Measurements from ENCODE around the gene KRT72.

The KRT72 gene

GRCh38 chr12:52579468-52580465, 21.5 kb downstream of the KRT72 start:
- H3K4me2 ChIP-seq (ENCODE audit: low read length) = no peak overlapping the region
- no peaks in the 10 kb centered on the region for H3K79me2 ChIP-seq (ENCODE audit: insufficient read depth, low read length)
- no peaks in the 10 kb centered on the region for H3F3A ChIP-seq (ENCODE audit: insufficient read depth, low read length)
- no peak overlapping the region for H3K9ac ChIP-seq (ENCODE audit: low read length)
- no peaks in the 10 kb centered on the region for H4K20me1 ChIP-seq (ENCODE audit: insufficient read depth, low read length)
- H3K27ac ChIP-seq (ENCODE audit: low read depth, low read length, poor library complexity, severe bottlenecking) = no peak overlapping the region
- H3K27me3 ChIP-seq (ENCODE audit: insufficient read depth, low read length) = no peaks in the 10 kb centered on the region
- no peaks in the 10 kb centered on the region for H3K9me3 ChIP-seq (ENCODE audit: low read length)
- no peak overlapping the region for H3K4me3 ChIP-seq (ENCODE audit: low read depth, low read length, poor library complexity, severe bottlenecking)
- H3K4me1 ChIP-seq (ENCODE audit: insufficient read depth, low read length, severe bottlenecking) = no peaks in the 10 kb centered on the region
- no peak overlapping the region for H2AFZ ChIP-seq (ENCODE audit: low read length)
- no peaks in the 10 kb centered on the region for H3K9me2 ChIP-seq (ENCODE audit: low read depth, low read length)
- no peaks in the 10 kb centered on the region for H3K36me3 ChIP-seq (ENCODE audit: insufficient read depth, low read length)
- no peak for TF ChIP-seq EZH2 (IDR thresholded peaks at IDR 0.05; ENCODE audit: borderline replicate concordance, low read length)
- no peak for TF ChIP-seq CTCF (IDR thresholded peaks at IDR 0.05; ENCODE audit: low read length)

GRCh38 chr12:52578469-52578868, 22.8 kb downstream of the KRT72 start:
- Histone ChIP-seq H3K9me2 (ENCODE audit: low read depth, low read length) (no peaks in the 10 kb centered on the region), H3K79me2 (ENCODE audit: insufficient read depth, low read length) (no peaks in the 10 kb centered on the region), H3K4me3 (ENCODE audit: low read depth, low read length, poor library complexity, severe bottlenecking) (no peak overlapping the region), H3K9ac (ENCODE audit: low read length) (no peak overlapping the region), H3K4me2 (ENCODE audit: low read length) (no peak overlapping the region), H4K20me1 (ENCODE audit: insufficient read depth, low read length) (no peaks in the 10 kb centered on the region), H3F3A (ENCODE audit: insufficient read depth, low read length) (no peaks in the 10 kb centered on the region), H3K36me3 (ENCODE audit: insufficient read depth, low read length) (no peaks in the 10 kb centered on the region), H3K9me3 (ENCODE audit: low read length) (no peaks in the 10 kb centered on the region), H3K27me3 (ENCODE audit: insufficient read depth, low read length) (no peaks in the 10 kb centered on the region), H3K27ac (ENCODE audit: low read depth, low read length, poor library complexity, severe bottlenecking) (no peak overlapping the region), H3K4me1 (ENCODE audit: insufficient read depth, low read length, severe bottlenecking) (no peaks in the 10 kb centered on the region), H2AFZ (ENCODE audit: low read length) (no peak overlapping the region)
- TF ChIP-seq EZH2 (IDR thresholded peaks at IDR 0.05; ENCODE audit: borderline replicate concordance, low read length) = no peak
- TF ChIP-seq CTCF (IDR thresholded peaks at IDR 0.05; ENCODE audit: low read length) = no peak

GRCh38 chr12:52577316-52577715, 23.9 kb downstream of the KRT72 start:
- Histone ChIP-seq H3K27ac (ENCODE audit: low read depth, low read length, poor library complexity, severe bottlenecking) (no peak overlapping the region), H3K36me3 (ENCODE audit: insufficient read depth, low read length) (no peaks in the 10 kb centered on the region), H3K79me2 (ENCODE audit: insufficient read depth, low read length) (no peaks in the 10 kb centered on the region), H4K20me1 (ENCODE audit: insufficient read depth, low read length) (no peaks in the 10 kb centered on the region), H3K4me3 (ENCODE audit: low read depth, low read length, poor library complexity, severe bottlenecking) (no peak overlapping the region), H2AFZ (ENCODE audit: low read length) (no peak overlapping the region), H3K4me2 (ENCODE audit: low read length) (no peak overlapping the region), H3K4me1 (ENCODE audit: insufficient read depth, low read length, severe bottlenecking) (no peaks in the 10 kb centered on the region), H3K9ac (ENCODE audit: low read length) (no peak overlapping the region), H3F3A (ENCODE audit: insufficient read depth, low read length) (no peaks in the 10 kb centered on the region), H3K9me3 (ENCODE audit: low read length) (no peaks in the 10 kb centered on the region), H3K9me2 (ENCODE audit: low read depth, low read length) (no peaks in the 10 kb centered on the region), H3K27me3 (ENCODE audit: insufficient read depth, low read length) (no peaks in the 10 kb centered on the region)
- TF ChIP-seq CTCF (IDR thresholded peaks at IDR 0.05; ENCODE audit: low read length) (no peak), EZH2 (IDR thresholded peaks at IDR 0.05; ENCODE audit: borderline replicate concordance, low read length) (no peak)
